HL-60 (cell line): ENCODE measurements around the gene TGFBR3.

Source experiments
- DNase-seq, 2 experiments: peaks; one replicate each; pipeline ENCODE4 v3.0.0-alpha.2; 2010 to 2020; ENCODE audit warnings: low read depth in 1 of 2, low spot score in 1 of 2
- H3K27ac ChIP-seq: fragments of 250-450 bp; sonication (Bioruptor Pico); replicated peaks from 2 replicates; pipeline ENCODE4 v1.5.1; 2020; ENCODE audit warnings: mild to moderate bottlenecking, moderate library complexity
- H3K27me3 ChIP-seq: fragments of 250-450 bp; sonication (Bioruptor Pico); 2 replicates; pipeline ENCODE4 v1.5.1; 2021; ENCODE audit warnings: mild to moderate bottlenecking, moderate library complexity; ENCODE audit not compliant: insufficient read depth, poor library complexity, severe bottlenecking
- H3K4me3 ChIP-seq: replicated peaks from 2 replicates; pipeline ENCODE4 v1.5.1; 2011; ENCODE audit warnings: mild to moderate bottlenecking, control low read depth, low read length; ENCODE audit not compliant: insufficient read depth
- CTCF ChIP-seq: IDR thresholded peaks from one replicate; pipeline ENCODE4 v1.5.1; 2011; ENCODE audit warnings: low read length, control low read depth, inconsistent platforms; ENCODE audit not compliant: insufficient read depth
- GABPA ChIP-seq: IDR thresholded peaks from 2 replicates; pipeline ENCODE4 v1.6.1; 2012; ENCODE audit warnings: low read depth
- POLR2AphosphoS5 ChIP-seq: IDR thresholded peaks from 2 replicates; pipeline ENCODE4 v1.6.1; 2012; ENCODE audit warnings: low read depth
- SPI1 ChIP-seq: IDR thresholded peaks from 2 replicates; pipeline ENCODE4 v1.6.1; 2012; ENCODE audit warnings: low read depth, mild to moderate bottlenecking, borderline replicate concordance
- TF ChIP-seq, protein P1 (sequence below): IDR thresholded peaks from 2 replicates; pipeline ENCODE4 v1.6.1; 2012; ENCODE audit warnings: low read depth; ENCODE audit not compliant: insufficient replicate concordance

TGFBR3 gene

GRCh38 chr1:91895832-91896556 is 10.0 kb upstream of the TGFBR3 start:
- Histone ChIP-seq H3K27ac (no peak overlapping the region), H3K4me3 (no peak overlapping the region), H3K27me3 (no peaks in the 10 kb centered on the region)
- DNase-seq, result no peak
- TF ChIP-seq CTCF (no peak), GABPA (no peak), POLR2AphosphoS5 (no peak)
- TF ChIP-seq, protein P1, sequence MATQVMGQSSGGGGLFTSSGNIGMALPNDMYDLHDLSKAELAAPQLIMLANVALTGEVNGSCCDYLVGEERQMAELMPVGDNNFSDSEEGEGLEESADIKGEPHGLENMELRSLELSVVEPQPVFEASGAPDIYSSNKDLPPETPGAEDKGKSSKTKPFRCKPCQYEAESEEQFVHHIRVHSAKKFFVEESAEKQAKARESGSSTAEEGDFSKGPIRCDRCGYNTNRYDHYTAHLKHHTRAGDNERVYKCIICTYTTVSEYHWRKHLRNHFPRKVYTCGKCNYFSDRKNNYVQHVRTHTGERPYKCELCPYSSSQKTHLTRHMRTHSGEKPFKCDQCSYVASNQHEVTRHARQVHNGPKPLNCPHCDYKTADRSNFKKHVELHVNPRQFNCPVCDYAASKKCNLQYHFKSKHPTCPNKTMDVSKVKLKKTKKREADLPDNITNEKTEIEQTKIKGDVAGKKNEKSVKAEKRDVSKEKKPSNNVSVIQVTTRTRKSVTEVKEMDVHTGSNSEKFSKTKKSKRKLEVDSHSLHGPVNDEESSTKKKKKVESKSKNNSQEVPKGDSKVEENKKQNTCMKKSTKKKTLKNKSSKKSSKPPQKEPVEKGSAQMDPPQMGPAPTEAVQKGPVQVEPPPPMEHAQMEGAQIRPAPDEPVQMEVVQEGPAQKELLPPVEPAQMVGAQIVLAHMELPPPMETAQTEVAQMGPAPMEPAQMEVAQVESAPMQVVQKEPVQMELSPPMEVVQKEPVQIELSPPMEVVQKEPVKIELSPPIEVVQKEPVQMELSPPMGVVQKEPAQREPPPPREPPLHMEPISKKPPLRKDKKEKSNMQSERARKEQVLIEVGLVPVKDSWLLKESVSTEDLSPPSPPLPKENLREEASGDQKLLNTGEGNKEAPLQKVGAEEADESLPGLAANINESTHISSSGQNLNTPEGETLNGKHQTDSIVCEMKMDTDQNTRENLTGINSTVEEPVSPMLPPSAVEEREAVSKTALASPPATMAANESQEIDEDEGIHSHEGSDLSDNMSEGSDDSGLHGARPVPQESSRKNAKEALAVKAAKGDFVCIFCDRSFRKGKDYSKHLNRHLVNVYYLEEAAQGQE, result no peak

GRCh38 chr1:91894036-91894761 is 8.2 kb upstream of the TGFBR3 start:
- TF ChIP-seq CTCF (no peak), POLR2AphosphoS5 (no peak), GABPA (no peak), SPI1 (no peak)
- TF ChIP-seq, protein P1, result no peak
- H3K4me3 ChIP-seq, result no peak overlapping the region
- no peaks in the 10 kb centered on the region for H3K27me3 ChIP-seq
- H3K27ac ChIP-seq, result no peak overlapping the region
- no peak for DNase-seq

DNA sequence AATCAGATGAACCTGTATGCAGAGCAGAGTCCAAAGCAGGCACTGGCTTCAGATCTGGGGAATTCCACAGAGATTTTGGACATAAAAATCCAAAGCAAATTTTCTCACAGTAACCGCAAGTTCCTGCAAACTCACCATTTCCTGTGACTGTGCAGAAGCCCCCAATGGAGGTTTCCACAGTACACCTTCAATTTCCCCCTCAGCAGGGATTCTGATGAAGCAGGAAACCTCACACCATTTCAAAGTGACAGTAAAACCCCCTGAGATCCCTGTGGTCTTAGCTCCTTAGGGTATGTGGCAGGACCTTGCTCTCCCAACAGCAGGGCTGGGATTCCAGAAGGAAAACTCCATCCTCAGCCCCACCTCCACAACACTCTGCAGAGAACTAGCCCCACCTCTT is 6.0 kb upstream of the TGFBR3 start:
- no peak for DNase-seq
- no peak for TF ChIP-seq GABPA
- TF ChIP-seq SPI1, result no peak
- TF ChIP-seq POLR2AphosphoS5, result no peak
- no peak for TF ChIP-seq CTCF
- TF ChIP-seq, protein P1, result no peak
- Histone ChIP-seq H3K27ac (no peak overlapping the region), H3K4me3 (no peak overlapping the region), H3K27me3 (no peaks in the 10 kb centered on the region)
